Ishikawa (cell line): ENCODE measurements around the gene RGS5.

Source experiments
- CREB1 ChIP-seq: IDR thresholded peaks from 2 replicates; pipeline ENCODE4 v1.6.1; 2012; ENCODE audit warnings: low read depth
- EP300 ChIP-seq: IDR thresholded peaks from 2 replicates; pipeline ENCODE4 v1.6.1; 2012; ENCODE audit warnings: borderline replicate concordance
- RAD21 ChIP-seq: IDR thresholded peaks from 2 replicates; pipeline ENCODE4 v1.6.1; 2012; ENCODE audit warnings: low read depth
- REST ChIP-seq: IDR thresholded peaks from 2 replicates; pipeline ENCODE4 v1.6.1; 2012; ENCODE audit warnings: low read depth, mild to moderate bottlenecking
- TAF1 ChIP-seq: IDR thresholded peaks from 2 replicates; pipeline ENCODE4 v1.6.1; 2012; ENCODE audit warnings: low read depth, mild to moderate bottlenecking
- TCF12 ChIP-seq: IDR thresholded peaks from 2 replicates; pipeline ENCODE4 v1.6.1; 2012; ENCODE audit warnings: low read depth
- TEAD4 ChIP-seq: IDR thresholded peaks from 2 replicates; pipeline ENCODE4 v1.6.1; 2012
- USF1 ChIP-seq: IDR thresholded peaks from 2 replicates; pipeline ENCODE4 v1.6.1; 2012
- YY1 ChIP-seq: IDR thresholded peaks from 2 replicates; pipeline ENCODE4 v1.6.1; 2012; ENCODE audit warnings: low read depth
- ZBTB7A ChIP-seq: IDR thresholded peaks from 2 replicates; pipeline ENCODE4 v1.6.1; 2012; ENCODE audit warnings: low read depth

GRCh38 chr1:163095213-163095612 is 107.5 kb downstream of the RGS5 start:
- no peak for TF ChIP-seq TEAD4
- no peak for TF ChIP-seq RAD21
- no peak for TF ChIP-seq REST
- no peak for TF ChIP-seq EP300
- TF ChIP-seq YY1: no peak
- no peak for TF ChIP-seq USF1
- no peak for TF ChIP-seq TAF1
- no peak for TF ChIP-seq ZBTB7A
- no peak for TF ChIP-seq CREB1
- no peak for TF ChIP-seq TCF12
